ENCODE data around the gene MPST.

- no peak for TF ChIP-seq EZH2 (IDR thresholded peaks at IDR 0.05)
- no peak for TF ChIP-seq CTCF (IDR thresholded peaks at IDR 0.05)
Measured at GRCh38 chr22:37079158-37079557, 59.6 kb downstream of the MPST start.
